Astrocyte (in vitro differentiated cells and primary cell): ENCODE data around the gene GPI. TPM values are rescaled to one million over a fixed set of nuclear protein-coding genes. Genes with fewer than 3 reads are reported as not detected.

Source experiments
- DNase-seq: peaks from one replicate; pipeline ENCODE4 v3.0.0-alpha.2; 2010; ENCODE audit warnings: low read depth
- FAIRE-seq: peaks from 2 replicates; lab custom pipeline; 2011; peaks lifted over from hg19 to GRCh38; lab: Jason Lieb, UNC
- H2AFZ ChIP-seq: 2 replicates; pipeline ENCODE4 v1.6.0; 2012; ENCODE audit warnings: low read depth, low read length, inconsistent platforms
- H3K27ac ChIP-seq: 2 replicates; pipeline ENCODE4 v1.5.1; 2011; ENCODE audit warnings: low read depth, low read length, inconsistent platforms
- H3K27me3 ChIP-seq: 2 replicates; pipeline ENCODE4 v1.6.0; 2011; ENCODE audit warnings: low read length, inconsistent platforms; ENCODE audit not compliant: insufficient read depth
- H3K36me3 ChIP-seq: 2 replicates; pipeline ENCODE4 v1.5.1; 2011; ENCODE audit warnings: low read length, inconsistent platforms; ENCODE audit not compliant: insufficient read depth
- H3K4me1 ChIP-seq: 2 replicates; pipeline ENCODE4 v1.5.1; 2011; ENCODE audit warnings: low read length, inconsistent platforms; ENCODE audit not compliant: insufficient read depth
- H3K4me2 ChIP-seq: 2 replicates; pipeline ENCODE4 v1.6.0; 2012; ENCODE audit warnings: low read length, inconsistent platforms
- H3K4me3 ChIP-seq: 2 replicates; pipeline ENCODE4 v1.5.1; 2011; ENCODE audit warnings: low read depth, mild to moderate bottlenecking, low read length, inconsistent platforms; ENCODE audit not compliant: insufficient read depth
- H3K79me2 ChIP-seq: 2 replicates; pipeline ENCODE4 v1.6.0; 2012; ENCODE audit warnings: mild to moderate bottlenecking, low read length, inconsistent platforms; ENCODE audit not compliant: insufficient read depth
- H3K9ac ChIP-seq: 2 replicates; pipeline ENCODE4 v1.6.0; 2012; ENCODE audit warnings: mild to moderate bottlenecking, low read length, inconsistent platforms
- H3K9me3 ChIP-seq: 2 replicates; pipeline ENCODE4 v1.5.1; 2012; ENCODE audit warnings: low read depth, mild to moderate bottlenecking, low read length, inconsistent platforms; ENCODE audit not compliant: insufficient read depth
- H4K20me1 ChIP-seq: 2 replicates; pipeline ENCODE4 v1.6.0; 2012; ENCODE audit warnings: low read length, inconsistent platforms; ENCODE audit not compliant: insufficient read depth
- H3K27ac Mint-ChIP-seq: one replicate; pipeline ENCODE4 v1.8.0; 2021; ENCODE audit warnings: mild to moderate bottlenecking, mixed read lengths; ENCODE audit not compliant: unreplicated experiment
- H3K27me3 Mint-ChIP-seq: one replicate; pipeline ENCODE4 v1.8.0; 2021; ENCODE audit warnings: low read depth, mixed read lengths; ENCODE audit not compliant: unreplicated experiment
- H3K36me3 Mint-ChIP-seq: one replicate; pipeline ENCODE4 v1.8.0; 2021; ENCODE audit warnings: low read depth, mixed read lengths; ENCODE audit not compliant: unreplicated experiment
- H3K4me1 Mint-ChIP-seq: one replicate; pipeline ENCODE4 v1.8.0; 2021; ENCODE audit warnings: low read depth, mixed read lengths; ENCODE audit not compliant: unreplicated experiment
- H3K4me3 Mint-ChIP-seq: one replicate; pipeline ENCODE4 v1.8.0; 2021; ENCODE audit warnings: mild to moderate bottlenecking, moderate library complexity, mixed read lengths; ENCODE audit not compliant: unreplicated experiment
- H3K9me3 Mint-ChIP-seq: one replicate; pipeline ENCODE4 v1.8.0; 2021; ENCODE audit warnings: mild to moderate bottlenecking, mixed read lengths; ENCODE audit not compliant: unreplicated experiment
- CTCF ChIP-seq: IDR thresholded peaks from 2 replicates; pipeline ENCODE4 v1.5.1; 2011; ENCODE audit warnings: low read depth, mild to moderate bottlenecking, inconsistent platforms, low read length, moderate library complexity; ENCODE audit not compliant: insufficient read depth
- EZH2 ChIP-seq: IDR thresholded peaks from 2 replicates; pipeline ENCODE4 v1.6.1; 2012; ENCODE audit warnings: mild to moderate bottlenecking, low read length, inconsistent platforms; ENCODE audit not compliant: insufficient read depth
- total RNA-seq: library from RNA; stranded (reverse); gene quantifications from 2 replicates; pipeline ENCODE4 v1.2.1, GENCODE V29; 2021

GPI gene
- total RNA-seq, 1 donor from 2014 or later: 249 TPM

- H3K27ac Mint-ChIP-seq: no peak overlapping the region
- no peak overlapping the region for H3K4me3 ChIP-seq
- H3K36me3 Mint-ChIP-seq: peaks cover 10% of the 10 kb centered on the region
- no peaks in the 10 kb centered on the region for H3K27me3 ChIP-seq
- TF ChIP-seq EZH2 (no peak), CTCF (no peak)
- H3K9me3 ChIP-seq: no peaks in the 10 kb centered on the region
- H3K4me1 Mint-ChIP-seq: no peaks in the 10 kb centered on the region
- H3K27ac ChIP-seq: no peak overlapping the region
- H3K27me3 Mint-ChIP-seq: no peaks in the 10 kb centered on the region
- peaks cover 6% of the 10 kb centered on the region for H3K79me2 ChIP-seq
- H4K20me1 ChIP-seq: peaks cover 21% of the 10 kb centered on the region
- H3K4me1 ChIP-seq: no peaks in the 10 kb centered on the region
- no peak overlapping the region for H2AFZ ChIP-seq
- H3K9ac ChIP-seq: no peak overlapping the region
- DNase-seq: no peak
- H3K4me2 ChIP-seq: no peak overlapping the region
- H3K36me3 ChIP-seq: peaks cover 33% of the 10 kb centered on the region
- no peak for FAIRE-seq
- no peak overlapping the region for H3K4me3 Mint-ChIP-seq
- H3K9me3 Mint-ChIP-seq: peaks cover 1% of the 10 kb centered on the region
Measured at GRCh38 chr19:34343751-34344150, 21.2 kb upstream of the GPI start.

- Mint-ChIP-seq H3K36me3 (peaks cover 13% of the 10 kb centered on the region), H3K27ac (no peak overlapping the region), H3K4me1 (peaks cover 3% of the 10 kb centered on the region), H3K27me3 (no peaks in the 10 kb centered on the region), H3K4me3 (no peak overlapping the region), H3K9me3 (peaks cover 1% of the 10 kb centered on the region)
- Histone ChIP-seq H3K4me2 (no peak overlapping the region), H3K4me1 (no peaks in the 10 kb centered on the region), H2AFZ (no peak overlapping the region), H3K79me2 (peaks cover 6% of the 10 kb centered on the region), H3K27ac (no peak overlapping the region), H3K9me3 (no peaks in the 10 kb centered on the region), H4K20me1 (peaks cover 27% of the 10 kb centered on the region), H3K36me3 (peaks cover 16% of the 10 kb centered on the region), H3K27me3 (no peaks in the 10 kb centered on the region), H3K9ac (no peak overlapping the region), H3K4me3 (no peak overlapping the region)
- peak; percentile 81 for TF ChIP-seq CTCF
- TF ChIP-seq EZH2: no peak
- DNase-seq (no peak), FAIRE-seq (no peak)
Measured at GRCh38 chr19:34345947-34346351, 19.0 kb upstream of the GPI start.

- Mint-ChIP-seq H3K27ac (no peak overlapping the region), H3K9me3 (peaks cover 1% of the 10 kb centered on the region), H3K36me3 (peaks cover 11% of the 10 kb centered on the region), H3K4me1 (peaks cover 5% of the 10 kb centered on the region), H3K4me3 (no peak overlapping the region), H3K27me3 (no peaks in the 10 kb centered on the region)
- no peak for TF ChIP-seq EZH2
- TF ChIP-seq CTCF: no peak
- peaks cover 27% of the 10 kb centered on the region for H4K20me1 ChIP-seq
- no peak overlapping the region for H3K4me2 ChIP-seq
- H3K79me2 ChIP-seq: peaks cover 6% of the 10 kb centered on the region
- DNase-seq: no peak
- no peak overlapping the region for H3K9ac ChIP-seq
- H3K4me1 ChIP-seq: no peaks in the 10 kb centered on the region
- FAIRE-seq: no peak
- H3K27ac ChIP-seq: no peak overlapping the region
- H3K4me3 ChIP-seq: no peak overlapping the region
- H2AFZ ChIP-seq: no peak overlapping the region
- no peaks in the 10 kb centered on the region for H3K9me3 ChIP-seq
- H3K36me3 ChIP-seq: peaks cover 6% of the 10 kb centered on the region
- H3K27me3 ChIP-seq: no peaks in the 10 kb centered on the region
Measured at GRCh38 chr19:34347561-34348165, 17.3 kb upstream of the GPI start.
